WERI-Rb-1 (cell line): ENCODE measurements around the gene ROBO2.

Experiments used
- DNase-seq: peaks from one replicate; pipeline ENCODE4 v3.0.0-alpha.2; 2020
- H3K27ac ChIP-seq: fragments of 250-450 bp; sonication (Bioruptor Pico); 2 replicates; pipeline ENCODE4 v1.5.1; 2020; ENCODE audit warnings: mild to moderate bottlenecking, moderate library complexity
- H3K27me3 ChIP-seq: fragments of 250-450 bp; sonication (Bioruptor Pico); 2 replicates; pipeline ENCODE4 v1.5.1; 2021; ENCODE audit warnings: mild to moderate bottlenecking, low read depth, moderate library complexity; ENCODE audit not compliant: insufficient read depth, severe bottlenecking
- H3K36me3 ChIP-seq: fragments of 250-450 bp; sonication (Bioruptor Pico); 2 replicates; pipeline ENCODE4 v1.5.1; 2020; ENCODE audit warnings: mild to moderate bottlenecking, moderate library complexity
- H3K4me3 ChIP-seq: 2 replicates; pipeline ENCODE4 v1.5.1; 2011; ENCODE audit warnings: low read depth, mild to moderate bottlenecking, control low read depth, low read length
- H3K9me3 ChIP-seq: fragments of 250-450 bp; sonication (Bioruptor Pico); 2 replicates; pipeline ENCODE4 v1.5.1; 2021; ENCODE audit warnings: mild to moderate bottlenecking, moderate library complexity; ENCODE audit not compliant: severe bottlenecking
- CTCF ChIP-seq: IDR thresholded peaks from 2 replicates; pipeline ENCODE4 v1.5.1; 2011; ENCODE audit warnings: low read depth, mild to moderate bottlenecking, control low read depth, inconsistent platforms, low read length

ROBO2 gene

GRCh38 chr3:77125966-77126365 lies 86.1 kb downstream of the ROBO2 start:
- Histone ChIP-seq H3K4me3 (no peak overlapping the region), H3K27ac (no peak overlapping the region)
- no peak for TF ChIP-seq CTCF

GRCh38 chr3:77134769-77135168 lies 94.9 kb downstream of the ROBO2 start:
- Histone ChIP-seq H3K9me3 (no peaks in the 10 kb centered on the region), H3K27ac (peak overlapping the region; percentile 80), H3K36me3 (0 out of 2 replicates have a peak, but pooled peaks cover under 1% of the 10 kb centered on the region), H3K4me3 (peak overlapping the region; percentile 20), H3K27me3 (no peaks in the 10 kb centered on the region)
- TF ChIP-seq CTCF = no peak
- peak; percentile 80 for DNase-seq

More at GRCh38 chr3:77125966-77126365, 86.1 kb downstream of the ROBO2 start:
- DNase-seq = no peak
- no peaks in the 10 kb centered on the region for H3K27me3 ChIP-seq
- H3K9me3 ChIP-seq = no peaks in the 10 kb centered on the region
- H3K36me3 ChIP-seq = peaks cover 9% of the 10 kb centered on the region

GRCh38 chr3:77137559-77137958 lies 97.7 kb downstream of the ROBO2 start:
- Histone ChIP-seq H3K9me3 (no peaks in the 10 kb centered on the region), H3K36me3 (no peaks in the 10 kb centered on the region), H3K27ac (peak overlapping the region; percentile 28), H3K4me3 (no peak overlapping the region), H3K27me3 (no peaks in the 10 kb centered on the region)
- TF ChIP-seq CTCF = no peak
- DNase-seq = no peak

GRCh38 chr3:77139624-77140023 lies 99.7 kb downstream of the ROBO2 start:
- H3K36me3 ChIP-seq = no peaks in the 10 kb centered on the region

GRCh38 chr3:77141423-77141822 lies 101.5 kb downstream of the ROBO2 start:
- H3K27ac ChIP-seq = no peak overlapping the region
- H3K9me3 ChIP-seq = no peaks in the 10 kb centered on the region
- no peak for DNase-seq
- no peak for TF ChIP-seq CTCF
- no peaks in the 10 kb centered on the region for H3K27me3 ChIP-seq
- no peak overlapping the region for H3K4me3 ChIP-seq
- no peaks in the 10 kb centered on the region for H3K36me3 ChIP-seq

More at GRCh38 chr3:77139624-77140023, 99.7 kb downstream of the ROBO2 start:
- no peaks in the 10 kb centered on the region for H3K9me3 ChIP-seq
- no peak for DNase-seq
- peak overlapping the region; percentile 38; the same call in 1 of the 2 replicates for H3K27ac ChIP-seq
- no peak for TF ChIP-seq CTCF
- H3K27me3 ChIP-seq = no peaks in the 10 kb centered on the region
- H3K4me3 ChIP-seq = no peak overlapping the region

- Histone ChIP-seq H3K4me3 (no peak overlapping the region), H3K27me3 (no peaks in the 10 kb centered on the region), H3K36me3 (no peaks in the 10 kb centered on the region), H3K9me3 (no peaks in the 10 kb centered on the region), H3K27ac (no peak overlapping the region)
- no peak for TF ChIP-seq CTCF
- DNase-seq = no peak
Measured at GRCh38 chr3:77142578-77142977, 102.7 kb downstream of the ROBO2 start.
